OCI-LY3 (cell line): ENCODE measurements around the gene VCX2.
"Not testable (repeated sequence)": the region's sequence is repeated elsewhere in the genome, so short reads cannot be mapped to it uniquely, and the experiment has no call there.

Source experiments
- CTCF ChIP-seq: fragments of 200-600, 300-600 bp; sonication (generic); IDR thresholded peaks from 2 replicates; pipeline ENCODE4 v1.5.1; 2014; ENCODE audit warnings: antibody characterized with exemption, low read length, low read depth
- EZH2phosphoT487 ChIP-seq: fragments of 200-600 bp; shearing (Covaris generic); IDR thresholded peaks from 2 replicates; pipeline ENCODE4 v1.6.1; 2018; ENCODE audit warnings: antibody characterized with exemption, mixed run types, low read depth

GRCh38 chrX:8154011-8154410 lies 17.1 kb downstream of the VCX2 start:
- not testable (repeated sequence) for TF ChIP-seq CTCF, EZH2phosphoT487
